Keratinocyte (primary cell): Measurements from ENCODE around the gene CCDC27. TPM values are rescaled to one million over a fixed set of nuclear protein-coding genes. Genes with fewer than 3 reads are reported as not detected.
"Not testable (repeated sequence)": the region's sequence is repeated elsewhere in the genome, so short reads cannot be mapped to it uniquely, and the experiment has no call there.

Experiments used
- DNase-seq: peaks from one replicate; pipeline ENCODE4 v3.0.0-alpha.2; 2011; ENCODE audit warnings: low read depth, missing footprints, low spot score
- FAIRE-seq: peaks from 2 replicates; lab custom pipeline; 2011; peaks lifted over from hg19 to GRCh38; lab: Jason Lieb, UNC
- H2AFZ ChIP-seq: 2 replicates; pipeline ENCODE4 v1.6.0; 2012; ENCODE audit warnings: low read length, control low read depth, inconsistent platforms; ENCODE audit not compliant: control insufficient read depth
- H3K27ac ChIP-seq: 2 replicates; pipeline ENCODE4 v1.5.1; 2011; ENCODE audit warnings: low read length; ENCODE audit not compliant: control insufficient read depth, insufficient read depth
- H3K27me3 ChIP-seq: 3 replicates; pipeline ENCODE4 v1.6.0; 2011; ENCODE audit warnings: low read length; ENCODE audit not compliant: control insufficient read depth, insufficient read depth; ENCODE audit errors: extremely low read depth
- H3K36me3 ChIP-seq, 2 experiments: 2 replicates in 1 of 2; 3 replicates in 1 of 2; pipeline ENCODE4 v1.5.1; 2011; ENCODE audit warnings: low read length in 2 of 2, mild to moderate bottlenecking in 1 of 2; ENCODE audit not compliant: control insufficient read depth in 2 of 2, insufficient read depth in 2 of 2; ENCODE audit errors: extremely low read depth in 1 of 2
- H3K4me1 ChIP-seq: 3 replicates; pipeline ENCODE4 v1.5.1; 2011; ENCODE audit warnings: low read length; ENCODE audit not compliant: control insufficient read depth, insufficient read depth; ENCODE audit errors: extremely low read depth
- H3K4me2 ChIP-seq: 3 replicates; pipeline ENCODE4 v1.6.0; 2011; ENCODE audit warnings: low read depth, low read length; ENCODE audit not compliant: control insufficient read depth, insufficient read depth; ENCODE audit errors: extremely low read depth
- H3K4me3 ChIP-seq, 3 experiments: fragments of 200-600 bp in 1 of 3; sonication (generic) in 1 of 3; 2 replicates in 2 of 3; 3 replicates in 1 of 3; pipeline ENCODE4 v1.5.1; 2011 to 2016; ENCODE audit warnings: low read length in 3 of 3, mild to moderate bottlenecking in 3 of 3, control low read depth in 2 of 3, inconsistent platforms in 1 of 3, low read depth in 1 of 3, mixed read lengths in 1 of 3, mixed run types in 1 of 3, moderate library complexity in 1 of 3; ENCODE audit not compliant: control insufficient read depth in 2 of 3, insufficient read depth in 2 of 3; ENCODE audit errors: extremely low read depth in 1 of 3
- H3K79me2 ChIP-seq: 2 replicates; pipeline ENCODE4 v1.6.0; 2012; ENCODE audit warnings: low read length; ENCODE audit not compliant: control insufficient read depth, insufficient read depth
- H3K9ac ChIP-seq: 3 replicates; pipeline ENCODE4 v1.6.0; 2011; ENCODE audit warnings: low read length; ENCODE audit not compliant: control insufficient read depth, insufficient read depth; ENCODE audit errors: extremely low read depth
- H3K9me1 ChIP-seq: 3 replicates; pipeline ENCODE4 v1.6.0; 2011; ENCODE audit warnings: low read length; ENCODE audit not compliant: control insufficient read depth, insufficient read depth; ENCODE audit errors: extremely low read depth
- H3K9me3 ChIP-seq: 2 replicates; pipeline ENCODE4 v1.5.1; 2012; ENCODE audit warnings: low read depth, low read length; ENCODE audit not compliant: control insufficient read depth
- H4K20me1 ChIP-seq: 3 replicates; pipeline ENCODE4 v1.6.0; 2011; ENCODE audit warnings: low read length; ENCODE audit not compliant: control insufficient read depth, insufficient read depth; ENCODE audit errors: extremely low read depth
- CTCF ChIP-seq, 3 experiments: IDR thresholded peaks in 1 of 3; conservative IDR thresholded peaks in 1 of 3; optimal IDR thresholded peaks in 1 of 3; 2 replicates in 2 of 3; 3 replicates in 1 of 3; pipeline versions ENCODE3 to v1.5.1; 2011; ENCODE audit warnings: low read length in 3 of 3, mild to moderate bottlenecking in 3 of 3, moderate library complexity in 2 of 3, control low read depth in 1 of 3, inconsistent platforms in 1 of 3; ENCODE audit not compliant: insufficient read depth in 2 of 3; ENCODE audit errors: extremely low read depth in 1 of 3
- EZH2 ChIP-seq: IDR thresholded peaks from one replicate; pipeline ENCODE4 v1.6.1; 2012; ENCODE audit warnings: inconsistent platforms, mild to moderate bottlenecking, low read length, moderate library complexity
- dilution Hi-C: fragments of 300-500 bp; cut with MboI; formaldehyde crosslinking; loops from one replicate; pipeline ENCODE4 v1.7.0; 2020; ENCODE audit warnings: low sequenced_read_pairs; ENCODE audit not compliant: extremely low pct_ligation_motif_present
- polyA plus RNA-seq, 5 experiments: library from polyadenylated mRNA; depleted of rRNA in 3 of 5; stranded (reverse) in 3 of 5; stranded (forward) in 1 of 5; unstranded in 1 of 5; fragments of >200 nt; gene quantifications; 1 replicate in 1 of 5; 2 replicates in 3 of 5; 3 replicates in 1 of 5; pipeline versions ENCODE4 v1.2.1 to v1.2.3, GENCODE V29; 2011 to 2012; ENCODE audit warnings: missing spikeins in 2 of 5, low read depth in 1 of 5, low replicate concordance in 1 of 5

The CCDC27 gene
- polyA plus RNA-seq, 1 donor (not counting 4 experiments of a cell fraction or from before 2014, with no cell fraction given), result not detected

- H4K20me1 ChIP-seq, result no peaks in the 10 kb centered on the region
- no peak overlapping the region for H3K9ac ChIP-seq
- H3K27me3 ChIP-seq, result no peaks in the 10 kb centered on the region
- no peaks in the 10 kb centered on the region for H3K36me3 ChIP-seq
- no peak for TF ChIP-seq CTCF (optimal IDR thresholded peaks at IDR 0.05 in 1 of 3, IDR thresholded peaks at IDR 0.05 in 1 of 3, conservative IDR thresholded peaks at IDR 0.05 in 1 of 3; ENCODE audit: extremely low read depth in 1 of 3, insufficient read depth in 2 of 3, low read length in 3 of 3)
- no peak for TF ChIP-seq EZH2
- DNase-seq (no peak), FAIRE-seq (no peak)
- H3K9me1 ChIP-seq, result no peaks in the 10 kb centered on the region
- no peaks in the 10 kb centered on the region for H3K4me1 ChIP-seq
- H2AFZ ChIP-seq, result no peak overlapping the region
- dilution Hi-C loops, result no loop called here
- no peak overlapping the region for H3K27ac ChIP-seq
- H3K4me2 ChIP-seq, result no peak overlapping the region
- no peaks in the 10 kb centered on the region for H3K79me2 ChIP-seq
- H3K4me3 ChIP-seq, result no peak overlapping the region
- no peaks in the 10 kb centered on the region for H3K9me3 ChIP-seq
Measured at GRCh38 chr1:3803905-3804626, 51.8 kb downstream of the CCDC27 start.

GRCh38 chr1:3804627-3804944, 52.3 kb downstream of the CCDC27 start:
- H4K20me1 ChIP-seq, DNase-seq, H3K79me2 ChIP-seq, H3K36me3 ChIP-seq, dilution Hi-C loops, H3K9me1 ChIP-seq, FAIRE-seq, H3K27ac ChIP-seq, H3K4me1 ChIP-seq, H3K4me2 ChIP-seq, H3K27me3 ChIP-seq, H3K9ac ChIP-seq, H3K4me3 ChIP-seq, H2AFZ ChIP-seq, H3K9me3 ChIP-seq: not testable (repeated sequence)

DNA sequence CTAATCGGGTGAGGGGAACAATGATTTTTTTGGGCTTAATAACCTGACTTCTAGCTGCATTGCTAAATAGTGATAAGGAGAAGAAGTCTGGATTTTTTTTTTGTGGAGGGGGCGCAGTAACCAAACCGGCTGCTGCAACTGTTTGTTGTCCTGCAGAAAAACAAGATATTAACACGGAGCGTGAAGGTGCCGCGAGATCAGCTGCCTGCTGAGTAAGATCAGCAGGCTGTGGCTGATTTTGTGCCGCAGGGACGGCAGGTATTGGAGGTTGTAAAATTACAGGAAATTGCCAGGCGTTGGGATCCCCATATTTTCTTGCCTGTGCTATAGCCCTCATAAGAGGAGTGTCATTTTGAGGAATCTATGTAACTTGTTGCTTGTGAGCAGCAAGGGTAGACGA, 52.8 kb downstream of the CCDC27 start:
- FAIRE-seq, result no peak
- H2AFZ ChIP-seq, result no peak overlapping the region
- H3K36me3 ChIP-seq, result no peaks in the 10 kb centered on the region
- H3K4me1 ChIP-seq, result no peaks in the 10 kb centered on the region
- no peaks in the 10 kb centered on the region for H3K27me3 ChIP-seq
- no peak for DNase-seq
- TF ChIP-seq EZH2 (no peak), CTCF (optimal IDR thresholded peaks at IDR 0.05 in 1 of 3, IDR thresholded peaks at IDR 0.05 in 1 of 3, conservative IDR thresholded peaks at IDR 0.05 in 1 of 3; ENCODE audit: extremely low read depth in 1 of 3, insufficient read depth in 2 of 3, low read length in 3 of 3) (no peak)
- H3K9me1 ChIP-seq, result no peaks in the 10 kb centered on the region
- no peak overlapping the region for H3K27ac ChIP-seq
- H3K9me3 ChIP-seq, result no peaks in the 10 kb centered on the region
- no peaks in the 10 kb centered on the region for H4K20me1 ChIP-seq
- dilution Hi-C loops, result no loop called here
- no peak overlapping the region for H3K4me3 ChIP-seq
- no peak overlapping the region for H3K4me2 ChIP-seq
- H3K9ac ChIP-seq, result no peak overlapping the region
- H3K79me2 ChIP-seq, result no peaks in the 10 kb centered on the region
